Activated CD4-positive, alpha-beta memory T cell treated with anti-CD3 and anti-CD28 coated beads for 36 hours (primary cell): ENCODE data around the gene ZNF674. TPM values are rescaled to one million over a fixed set of nuclear protein-coding genes. Genes with fewer than 3 reads are reported as not detected.

Experiments used
- CTCF ChIA-PET: fragments of 350-600 bp; sonication (Branson Sonifier 250); formaldehyde crosslinking; loops from one replicate; lab custom pipeline; 2021; ENCODE audit warnings: antibody characterized with exemption, inconsistent platforms; lab: Charles Lee
- POLR2A ChIA-PET: fragments of 350-600 bp; sonication (Branson Sonifier 250); formaldehyde crosslinking; loops from one replicate; lab custom pipeline; 2021; ENCODE audit warnings: antibody characterized with exemption; lab: Charles Lee
- DNase-seq: peaks from one replicate; pipeline ENCODE4 v3.0.0-alpha.2; 2020
- H3K27ac Mint-ChIP-seq: one replicate; pipeline ENCODE4 v1.8.0; 2021; ENCODE audit warnings: mixed read lengths
- H3K27me3 Mint-ChIP-seq: one replicate; pipeline ENCODE4 v1.8.0; 2021; ENCODE audit warnings: mixed read lengths
- H3K36me3 Mint-ChIP-seq: one replicate; pipeline ENCODE4 v1.8.0; 2021; ENCODE audit warnings: mixed read lengths
- H3K4me1 Mint-ChIP-seq: one replicate; pipeline ENCODE4 v1.8.0; 2021; ENCODE audit warnings: low read depth, mixed read lengths
- H3K4me3 Mint-ChIP-seq: one replicate; pipeline ENCODE4 v1.8.0; 2021; ENCODE audit warnings: mild to moderate bottlenecking, mixed read lengths
- H3K9me3 Mint-ChIP-seq: one replicate; pipeline ENCODE4 v1.8.0; 2021; ENCODE audit warnings: mixed read lengths
- intact Hi-C: fragments of 100-400 bp; cut with micrococcal nuclease; formaldehyde crosslinking; loops from one replicate; pipeline ENCODE4 v1.15.1; 2023
- total RNA-seq, 2 experiments: library from RNA; stranded (reverse); gene quantifications; one replicate each; pipeline ENCODE4 v1.2.3, GENCODE V29; 2021

ZNF674 gene
- total RNA-seq, 2 experiments from 2014 or later = 2.6 to 3.0 TPM

DNA sequence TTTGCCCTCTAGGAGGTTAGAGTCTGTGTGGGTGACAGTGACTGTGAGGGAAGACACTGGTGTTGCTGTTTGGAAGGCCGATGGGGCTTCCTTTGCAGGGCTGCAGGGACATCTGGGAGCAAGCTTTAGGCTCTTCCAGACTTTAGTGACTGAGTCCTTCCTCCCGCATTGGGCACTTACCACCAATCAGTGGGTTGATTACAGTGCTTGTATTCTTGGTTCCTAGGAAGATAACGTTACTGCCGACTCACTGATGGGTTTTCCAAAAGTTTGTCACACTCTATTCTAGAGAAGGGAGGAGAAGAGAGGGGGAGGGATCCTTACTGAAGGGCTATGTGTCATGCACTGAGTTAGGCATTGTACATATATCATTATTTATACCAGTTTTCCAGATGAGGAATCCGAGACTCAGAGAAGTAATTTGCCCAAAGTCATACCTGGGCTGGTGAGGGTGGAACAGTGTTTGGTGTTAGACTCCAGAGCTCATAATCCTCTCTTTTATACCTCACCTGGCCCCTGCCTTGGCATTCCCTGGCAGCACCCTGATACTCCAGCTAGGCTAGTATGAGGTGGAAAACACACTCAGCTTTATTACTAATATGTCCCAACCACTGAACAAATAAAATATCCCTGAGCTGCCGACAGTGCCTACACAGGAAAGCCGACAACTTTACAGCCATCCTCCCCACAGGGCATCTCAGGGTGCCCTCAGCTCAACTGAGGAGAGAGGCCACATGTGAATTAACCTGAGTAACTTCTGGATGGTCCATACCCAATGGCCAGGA is 32.2 kb upstream of the ZNF674 start:
- Mint-ChIP-seq H3K27me3 (no peaks in the 10 kb centered on the region), H3K9me3 (no peaks in the 10 kb centered on the region), H3K4me1 (peaks cover 55% of the 10 kb centered on the region), H3K4me3 (peak overlapping the region; percentile 82), H3K36me3 (peaks cover 7% of the 10 kb centered on the region), H3K27ac (peak overlapping the region; percentile 83)
- no peak for DNase-seq
- intact Hi-C loops = loop anchor here (1.0 to 10.0 kb wide), 4 partner anchors 10 to 813 kb away; no protein-coding TSS in a partner anchor
- CTCF ChIA-PET = interaction anchor here (1.2 kb wide), 1 partner anchor 10 kb away, joined by 3 read pairs; no protein-coding TSS in a partner anchor
- POLR2A ChIA-PET = interaction anchor here (0.6 to 2.5 kb wide), 2 partner anchors 10 to 132 kb away, joined by 3 to 12 read pairs; no protein-coding TSS in a partner anchor

DNA sequence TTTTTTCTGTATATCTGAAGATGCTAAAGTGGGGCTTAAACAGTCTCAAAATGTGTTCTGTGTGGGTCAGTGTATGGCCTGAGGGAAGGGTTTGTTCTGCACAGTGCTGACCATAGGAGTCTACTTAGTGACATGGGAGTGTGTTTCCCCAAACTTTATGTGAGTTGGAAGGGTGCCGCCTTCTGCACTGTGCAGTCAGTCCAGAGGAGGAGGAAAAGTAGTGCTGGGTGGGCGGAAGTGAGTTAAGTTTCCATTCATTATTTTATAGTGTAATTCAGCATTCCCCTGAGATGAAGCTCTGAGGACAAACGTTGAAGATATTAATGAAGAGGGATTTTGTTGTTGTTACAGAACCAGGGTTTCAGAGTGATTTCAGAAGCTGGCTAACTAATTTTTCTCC is 31.2 kb upstream of the ZNF674 start:
- peak overlapping the region; percentile 83 for H3K27ac Mint-ChIP-seq
- peaks cover 59% of the 10 kb centered on the region for H3K4me1 Mint-ChIP-seq
- H3K4me3 Mint-ChIP-seq = peak overlapping the region; percentile 82
- H3K36me3 Mint-ChIP-seq = peaks cover 7% of the 10 kb centered on the region
- CTCF ChIA-PET = interaction anchor here (0.7 kb wide), 1 partner anchor 65 kb away, joined by 3 read pairs; no protein-coding TSS in a partner anchor
- DNase-seq = no peak
- intact Hi-C loops = loop anchor here (5.0 to 10.0 kb wide), 3 partner anchors 36 to 812 kb away; no protein-coding TSS in a partner anchor
- POLR2A ChIA-PET = interaction anchor here (1.1 to 2.5 kb wide), 2 partner anchors 11 to 34 kb away, joined by 3 to 12 read pairs; no protein-coding TSS in a partner anchor
- no peaks in the 10 kb centered on the region for H3K27me3 Mint-ChIP-seq
- no peaks in the 10 kb centered on the region for H3K9me3 Mint-ChIP-seq

DNA sequence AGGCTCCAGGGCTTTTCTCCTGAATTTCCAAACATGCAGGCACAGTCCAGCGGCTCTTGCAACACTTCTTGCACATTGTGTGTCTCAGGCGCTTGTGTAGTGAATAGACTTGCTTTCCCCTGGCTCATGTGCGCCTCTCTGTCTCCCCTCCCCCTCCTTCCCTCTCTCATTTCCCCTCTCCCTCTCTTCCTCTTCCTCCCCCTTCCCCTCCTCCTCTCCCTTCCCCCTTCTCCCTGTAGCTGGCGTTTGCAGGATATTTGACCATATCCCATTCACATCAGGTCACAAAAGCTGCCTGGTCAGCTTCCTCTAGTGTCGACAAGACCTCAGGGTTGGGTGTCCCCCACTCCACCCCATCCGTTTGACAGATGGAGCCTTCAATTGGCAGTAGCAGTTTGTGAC is 30.8 kb upstream of the ZNF674 start:
- POLR2A ChIA-PET = interaction anchor here (1.1 to 2.5 kb wide), 2 partner anchors 11 to 35 kb away, joined by 3 to 12 read pairs; no protein-coding TSS in a partner anchor
- intact Hi-C loops = loop anchor here (5.0 to 10.0 kb wide), 3 partner anchors 36 to 811 kb away; no protein-coding TSS in a partner anchor
- H3K27me3 Mint-ChIP-seq = no peaks in the 10 kb centered on the region
- CTCF ChIA-PET = interaction anchor here (0.7 kb wide), 1 partner anchor 66 kb away, joined by 3 read pairs; no protein-coding TSS in a partner anchor
- H3K4me1 Mint-ChIP-seq = peaks cover 63% of the 10 kb centered on the region
- H3K27ac Mint-ChIP-seq = peak overlapping the region; percentile 83
- peak overlapping the region; percentile 82 for H3K4me3 Mint-ChIP-seq
- peak; percentile 20 for DNase-seq
- peaks cover 7% of the 10 kb centered on the region for H3K36me3 Mint-ChIP-seq
- H3K9me3 Mint-ChIP-seq = no peaks in the 10 kb centered on the region

DNA sequence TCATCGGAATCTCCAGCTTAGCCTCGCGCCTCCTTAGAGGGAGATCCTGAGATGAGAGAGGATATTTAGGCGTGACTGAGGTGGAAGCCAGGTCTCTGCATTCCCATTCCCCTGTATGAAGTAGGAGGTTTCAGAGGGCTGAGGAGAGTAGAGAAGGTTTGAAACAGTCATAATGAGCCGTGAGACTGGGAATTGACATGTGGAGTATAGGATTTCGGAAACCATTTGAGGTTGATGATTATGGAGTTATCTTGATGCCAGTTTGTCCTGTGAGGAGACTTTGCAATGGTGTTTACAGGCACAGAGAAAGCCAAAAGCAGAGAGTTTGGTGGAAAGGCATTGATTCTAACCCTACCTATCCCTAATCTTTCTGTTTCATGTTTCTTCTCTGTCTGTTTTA is 30.4 kb upstream of the ZNF674 start:
- Mint-ChIP-seq H3K4me1 (peaks cover 65% of the 10 kb centered on the region), H3K4me3 (peak overlapping the region; percentile 82), H3K36me3 (peaks cover 7% of the 10 kb centered on the region), H3K27ac (peak overlapping the region; percentile 83), H3K27me3 (no peaks in the 10 kb centered on the region), H3K9me3 (no peaks in the 10 kb centered on the region)
- CTCF ChIA-PET = interaction anchor here (0.7 kb wide), 1 partner anchor 66 kb away, joined by 3 read pairs; no protein-coding TSS in a partner anchor
- intact Hi-C loops = loop anchor here (5.0 to 10.0 kb wide), 3 partner anchors 37 to 811 kb away; no protein-coding TSS in a partner anchor
- no peak for DNase-seq
- POLR2A ChIA-PET = interaction anchor here (1.1 kb wide), 1 partner anchor 35 kb away, joined by 3 read pairs; no protein-coding TSS in a partner anchor

DNA sequence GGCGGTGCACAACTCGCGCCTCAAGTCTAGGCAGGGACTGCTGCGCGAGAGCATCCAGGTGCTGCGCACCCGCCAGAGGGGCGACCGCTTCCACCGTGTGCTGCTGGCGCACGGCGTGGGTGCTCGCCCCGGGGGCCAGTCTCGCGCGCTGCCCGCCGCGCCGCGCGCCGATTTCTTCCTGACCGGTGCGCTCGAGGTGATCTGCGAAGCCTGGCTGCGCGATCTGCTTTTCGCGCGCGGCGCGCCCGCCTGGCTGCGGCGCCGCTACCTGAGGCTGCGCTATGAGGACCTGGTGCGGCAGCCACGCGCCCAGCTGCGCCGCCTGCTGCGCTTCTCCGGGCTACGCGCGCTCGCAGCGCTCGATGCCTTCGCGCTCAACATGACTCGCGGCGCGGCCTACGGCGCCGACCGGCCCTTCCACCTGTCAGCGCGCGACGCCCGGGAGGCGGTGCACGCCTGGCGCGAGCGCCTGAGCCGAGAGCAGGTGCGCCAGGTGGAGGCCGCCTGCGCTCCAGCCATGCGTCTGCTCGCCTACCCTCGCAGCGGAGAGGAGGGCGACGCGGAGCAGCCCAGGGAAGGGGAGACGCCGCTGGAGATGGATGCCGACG is 29.7 kb upstream of the ZNF674 start:
- POLR2A ChIA-PET = no interaction called here
- H3K27ac Mint-ChIP-seq = no peak overlapping the region
- H3K4me1 Mint-ChIP-seq = peaks cover 60% of the 10 kb centered on the region
- H3K27me3 Mint-ChIP-seq = no peaks in the 10 kb centered on the region
- CTCF ChIA-PET = no interaction called here
- H3K4me3 Mint-ChIP-seq = peak overlapping the region; percentile 82
- intact Hi-C loops = loop anchor here (5.0 to 10.0 kb wide), 4 partner anchors 37 to 810 kb away; no protein-coding TSS in a partner anchor
- H3K36me3 Mint-ChIP-seq = peaks cover 7% of the 10 kb centered on the region
- no peaks in the 10 kb centered on the region for H3K9me3 Mint-ChIP-seq
- peak; percentile 57 for DNase-seq

DNA sequence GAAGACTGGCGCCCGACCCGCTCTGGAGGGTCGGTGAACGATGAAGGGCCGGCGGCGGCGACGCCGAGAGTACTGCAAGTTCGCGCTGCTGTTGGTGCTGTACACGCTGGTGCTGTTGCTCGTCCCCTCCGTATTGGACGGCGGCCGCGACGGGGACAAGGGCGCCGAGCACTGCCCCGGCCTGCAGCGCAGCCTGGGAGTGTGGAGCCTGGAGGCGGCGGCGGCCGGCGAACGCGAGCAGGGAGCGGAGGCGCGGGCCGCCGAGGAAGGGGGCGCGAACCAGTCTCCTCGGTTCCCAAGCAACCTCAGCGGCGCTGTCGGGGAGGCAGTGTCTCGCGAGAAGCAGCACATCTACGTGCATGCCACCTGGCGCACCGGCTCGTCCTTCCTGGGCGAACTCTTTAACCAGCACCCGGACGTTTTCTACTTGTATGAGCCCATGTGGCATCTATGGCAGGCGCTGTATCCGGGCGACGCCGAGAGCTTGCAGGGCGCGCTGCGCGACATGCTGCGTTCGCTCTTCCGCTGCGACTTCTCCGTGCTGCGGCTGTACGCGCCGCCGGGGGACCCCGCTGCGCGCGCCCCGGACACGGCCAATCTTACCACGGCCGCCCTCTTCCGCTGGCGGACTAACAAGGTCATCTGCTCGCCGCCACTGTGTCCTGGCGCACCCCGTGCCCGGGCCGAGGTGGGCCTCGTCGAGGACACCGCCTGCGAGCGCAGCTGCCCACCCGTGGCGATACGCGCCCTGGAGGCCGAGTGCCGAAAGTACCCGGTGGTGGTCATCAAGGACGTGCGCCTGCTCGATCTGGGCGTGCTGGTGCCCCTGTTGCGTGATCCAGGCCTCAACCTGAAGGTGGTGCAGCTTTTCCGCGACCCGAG is 28.9 kb upstream of the ZNF674 start:
- H3K27me3 Mint-ChIP-seq = no peaks in the 10 kb centered on the region
- H3K4me1 Mint-ChIP-seq = peaks cover 53% of the 10 kb centered on the region
- peak; percentile 80 for DNase-seq
- peak overlapping the region; percentile 76 for H3K4me3 Mint-ChIP-seq
- no peaks in the 10 kb centered on the region for H3K9me3 Mint-ChIP-seq
- ChIA-PET POLR2A (no interaction called here), CTCF (no interaction called here)
- H3K27ac Mint-ChIP-seq = peak overlapping the region; percentile 91
- intact Hi-C loops = loop anchor here (2.0 to 10.0 kb wide), 4 partner anchors 129 to 809 kb away; no protein-coding TSS in a partner anchor
- H3K36me3 Mint-ChIP-seq = peaks cover 4% of the 10 kb centered on the region

DNA sequence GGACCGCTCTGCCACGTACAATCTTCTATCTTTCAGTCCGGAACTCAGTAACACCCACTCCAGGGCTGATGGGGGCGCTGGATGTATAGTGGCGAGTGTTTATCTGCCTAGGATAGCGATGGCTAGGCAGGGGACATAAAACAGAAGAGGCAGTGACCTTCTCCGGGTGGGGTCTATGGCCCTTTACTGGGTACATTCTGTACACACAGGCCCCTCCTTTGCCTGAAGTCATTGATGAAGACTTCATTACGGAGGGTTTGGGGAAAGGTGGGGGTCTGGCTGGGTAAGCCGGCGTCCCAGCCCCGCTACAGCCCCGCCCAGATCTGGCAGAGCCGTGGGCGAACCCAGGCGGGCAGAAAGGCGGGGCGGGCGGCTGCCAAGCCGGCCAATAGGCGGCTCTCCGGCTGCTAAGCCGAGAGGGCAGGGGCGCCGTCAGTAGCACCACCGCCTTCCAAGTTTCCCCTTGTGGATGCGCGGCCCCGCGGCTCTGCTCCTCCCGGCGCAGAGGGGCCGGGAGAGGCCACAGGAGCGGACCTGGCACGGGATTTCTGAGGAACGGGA is 28.2 kb upstream of the ZNF674 start, which contains the start of gene CHST7:
CHST7 (plus strand) TSS at position 435 of the 561 bp plus-strand sequence. CDS start 167 bp downstream, outside the sequence.
- Mint-ChIP-seq H3K36me3 (peaks cover 2% of the 10 kb centered on the region), H3K27me3 (no peaks in the 10 kb centered on the region), H3K4me1 (peaks cover 47% of the 10 kb centered on the region), H3K27ac (peak within 1 kb of the TSS; percentile 91), H3K4me3 (peak within 1 kb of the TSS; percentile 76), H3K9me3 (no peaks in the 10 kb centered on the region)
- POLR2A ChIA-PET = interaction anchor here (0.9 to 1.3 kb wide), 5 partner anchors 53 to 571 kb away, joined by 3 read pairs; partner anchors contain the start of genes NDUFB11 and RBM10
- peak; percentile 73 for DNase-seq
- CTCF ChIA-PET = interaction anchor here (1.0 to 1.4 kb wide), 2 partner anchors 13 to 136 kb away, joined by 3 to 6 read pairs; no protein-coding TSS in a partner anchor
- intact Hi-C loops = loop anchor here (2.0 to 10.0 kb wide), 4 partner anchors 129 to 809 kb away; no protein-coding TSS in a partner anchor

DNA sequence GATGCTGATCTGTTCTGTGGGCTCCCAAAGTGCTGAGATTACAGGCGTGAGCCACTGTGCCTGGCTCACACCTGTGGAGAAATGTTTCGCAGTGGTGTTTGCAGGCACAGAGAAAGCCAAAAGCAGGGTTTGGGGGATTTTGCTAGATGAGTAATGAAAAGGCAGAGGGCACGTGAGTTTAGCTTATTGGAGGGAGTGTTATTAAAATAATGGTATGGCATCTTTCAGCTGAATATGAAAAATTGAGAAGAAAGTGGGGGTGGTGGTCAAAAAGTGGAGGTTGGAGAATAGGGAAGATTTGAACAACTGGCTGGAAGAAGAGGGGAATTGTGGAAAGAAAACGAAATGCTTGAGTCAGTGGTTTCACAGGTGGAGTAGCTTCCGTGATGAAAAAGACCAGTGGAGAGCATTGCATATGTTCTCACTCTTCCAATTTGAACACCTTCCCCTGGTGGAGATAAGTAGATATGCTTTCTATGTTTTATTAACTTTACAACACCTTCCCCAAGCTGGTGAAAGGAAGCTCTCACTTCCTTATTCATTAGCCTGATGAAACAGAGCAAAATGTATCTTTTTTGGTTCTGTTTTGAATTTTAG is 27.2 kb upstream of the ZNF674 start:
- Mint-ChIP-seq H3K27me3 (no peaks in the 10 kb centered on the region), H3K9me3 (no peaks in the 10 kb centered on the region), H3K36me3 (no peaks in the 10 kb centered on the region), H3K4me1 (peaks cover 40% of the 10 kb centered on the region), H3K4me3 (peak overlapping the region; percentile 76), H3K27ac (peak overlapping the region; percentile 91)
- DNase-seq = peak; percentile 70
- POLR2A ChIA-PET = interaction anchor here (0.9 to 1.5 kb wide), 6 partner anchors 18 to 572 kb away, joined by 3 to 5 read pairs (median 3); partner anchors contain the start of genes NDUFB11 and RBM10
- CTCF ChIA-PET = interaction anchor here (0.7 to 1.4 kb wide), 4 partner anchors 9 to 137 kb away, joined by 3 to 6 read pairs (median 3); no protein-coding TSS in a partner anchor
- intact Hi-C loops = loop anchor here (1.0 to 10.0 kb wide), 8 partner anchors 16 to 808 kb away; partner anchors contain the start of gene ZNF674

DNA sequence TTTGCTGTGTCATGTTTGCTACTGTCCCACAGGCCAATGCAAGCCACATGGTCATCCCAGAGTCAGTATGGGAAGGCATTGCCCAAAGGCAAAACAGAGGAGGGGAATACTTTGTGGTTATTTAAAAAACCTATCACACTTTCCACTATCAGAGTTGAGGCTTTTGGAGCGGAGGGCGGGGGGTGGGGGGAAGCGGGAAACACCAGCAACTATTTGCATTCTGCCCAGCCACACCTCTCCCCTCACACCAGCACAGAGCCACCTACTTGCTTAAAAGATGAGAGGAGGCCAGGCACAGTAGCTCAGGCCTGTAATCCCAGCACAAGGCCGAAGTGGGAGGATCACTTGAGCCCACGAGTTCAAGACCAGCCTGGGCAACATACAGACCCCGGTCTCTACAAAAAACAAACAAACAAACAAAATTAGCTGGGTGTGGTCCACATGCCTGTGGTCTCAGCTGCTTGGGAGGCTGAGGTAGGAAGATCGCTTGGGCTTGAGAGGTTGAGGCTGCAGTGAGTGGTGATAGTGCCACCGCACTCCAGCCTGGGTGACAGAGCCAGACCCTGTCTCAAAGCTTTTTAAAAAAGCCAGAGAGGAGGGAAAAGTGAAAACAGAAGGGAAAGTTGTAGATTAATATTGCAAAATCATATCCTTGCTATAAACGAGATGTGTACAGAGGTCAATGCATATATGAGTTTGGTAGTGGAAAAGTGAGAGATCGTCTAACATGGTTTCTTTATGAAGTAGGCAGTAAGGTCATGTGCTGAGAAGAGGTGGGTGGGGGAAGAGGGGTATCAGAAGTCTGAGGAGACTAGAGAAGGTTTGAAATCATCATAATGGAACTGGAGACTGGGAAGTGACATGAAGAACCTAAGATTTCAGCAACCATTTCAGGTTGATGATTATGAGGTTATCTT is 26.5 kb upstream of the ZNF674 start:
- ChIA-PET POLR2A (interaction anchor here (0.6 to 1.5 kb wide), 4 partner anchors 9 to 779 kb away, joined by 3 to 5 read pairs (median 4); no protein-coding TSS in a partner anchor), CTCF (interaction anchor here (0.6 to 1.4 kb wide), 3 partner anchors 15 to 755 kb away, joined by 3 to 6 read pairs (median 3); no protein-coding TSS in a partner anchor)
- no peaks in the 10 kb centered on the region for H3K36me3 Mint-ChIP-seq
- intact Hi-C loops = loop anchor here (1.0 to 10.0 kb wide), 8 partner anchors 17 to 807 kb away; partner anchors contain the start of gene ZNF674
- peaks cover 33% of the 10 kb centered on the region for H3K4me1 Mint-ChIP-seq
- H3K27me3 Mint-ChIP-seq = no peaks in the 10 kb centered on the region
- no peaks in the 10 kb centered on the region for H3K9me3 Mint-ChIP-seq
- H3K4me3 Mint-ChIP-seq = peak overlapping the region; percentile 76
- no peak for DNase-seq
- H3K27ac Mint-ChIP-seq = peak overlapping the region; percentile 91
